ENCODE results near the gene ZKSCAN3. TPM values are rescaled to one million over a fixed set of nuclear protein-coding genes. Genes with fewer than 3 reads are reported as not detected.

The ZKSCAN3 gene
- total RNA-seq, 5 donors from 2014 or later (not counting 1 experiment from before 2014, with no cell fraction given), result 4.0 to 11.9 (median 10.5) TPM

DNA sequence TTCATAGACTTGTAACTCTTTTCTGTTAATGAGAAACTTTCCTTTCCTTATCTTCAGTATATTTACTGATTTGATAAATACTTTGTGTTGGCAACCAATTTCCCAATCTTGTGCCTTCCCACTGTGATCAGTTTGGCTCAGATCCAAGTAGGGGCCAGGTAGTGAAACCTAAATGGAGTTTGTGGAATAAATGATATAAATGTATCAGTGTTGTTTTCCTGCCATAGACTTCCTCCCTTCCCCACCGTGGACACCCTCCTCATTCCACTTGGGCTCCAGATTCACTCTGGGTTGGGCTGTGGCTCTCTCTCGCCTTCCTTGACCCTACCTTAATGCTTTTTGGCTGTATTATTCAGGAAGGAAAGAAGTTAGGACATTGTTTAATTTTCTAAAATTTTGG, 1.3 kb downstream of the ZKSCAN3 start:
- WGBS (ENCODE audit: insufficient coverage), result no CpG with 5 or more reads among the region's 2 CpGs
- no peaks in the 10 kb centered on the region for H3K36me3 Mint-ChIP-seq
- POLR2A ChIA-PET, result interaction anchor here in 1 of 2 donors (0.6 kb wide), 2 partner anchors 16 to 214 kb away, joined by 3 to 4 read pairs; no protein-coding TSS in a partner anchor
- H3K27me3 Mint-ChIP-seq, result peaks cover 4 to 8% of the 10 kb centered on the region in 2 donors
- Histone ChIP-seq H3K27me3 (replicated peaks in 1 of 2; ENCODE audit: control insufficient read depth in 2 of 2, extremely low read depth in 1 of 2, insufficient read depth in 2 of 2, low read length in 1 of 2) (no peaks in the 10 kb centered on the region), H3K36me3 (ENCODE audit: control insufficient read depth in 2 of 2, extremely low read depth in 1 of 2, insufficient read depth in 1 of 2, low read length in 1 of 2) (peaks cover 0 to 4% of the 10 kb centered on the region in 2 donors), H3K27ac (ENCODE audit: low read length) (no peak overlapping the region), H3K4me3 (ENCODE audit: control insufficient read depth in 1 of 2, extremely low read depth in 1 of 2, low read length in 1 of 2) (no peak overlapping the region), H3K4me1 (ENCODE audit: control insufficient read depth in 1 of 2, extremely low read depth in 1 of 2, insufficient read depth in 2 of 2, low read length in 2 of 2) (peaks cover 18 to 25% of the 10 kb centered on the region in 2 experiments), H3K9me3 (no peaks in the 10 kb centered on the region)
- H3K4me3 Mint-ChIP-seq, result peak overlapping the region; percentile 91 to 98 (median 96)
- ATAC-seq (replicated peaks in 1 of 4) (no peak), DNase-seq (no peak)
- no peak overlapping the region for H3K27ac Mint-ChIP-seq
- H3K9me3 Mint-ChIP-seq, result no peaks in the 10 kb centered on the region
- peaks cover 43 to 48% (median 46%) of the 10 kb centered on the region in 3 donors for H3K4me1 Mint-ChIP-seq
- CTCF ChIA-PET, result interaction anchor here in 1 of 2 donors (1.1 kb wide), 1 partner anchor 84 kb away, joined by 5 read pairs; the partner anchor contains the start of gene ZSCAN26

DNA sequence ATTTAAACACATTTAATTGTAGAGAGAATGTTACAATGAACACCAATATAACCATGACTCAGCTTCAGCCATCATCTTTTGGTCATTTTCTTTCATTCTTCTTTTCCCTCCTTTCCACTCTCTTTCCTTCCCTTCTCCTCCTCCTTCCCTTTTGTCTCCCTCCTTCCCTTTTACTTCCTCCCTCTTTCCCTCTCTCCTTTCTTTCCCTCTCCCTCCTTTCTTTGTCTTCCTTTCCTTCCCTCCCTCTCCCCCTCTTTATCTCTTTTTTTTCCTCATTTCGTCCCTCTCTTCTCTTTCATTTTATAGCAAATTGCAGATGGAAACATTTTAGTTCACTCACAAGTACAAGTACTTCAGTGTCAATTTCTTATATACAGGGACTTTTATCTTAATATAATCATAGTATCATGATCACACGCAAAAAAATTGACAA, 1.8 kb downstream of the ZKSCAN3 start:
- ChIA-PET POLR2A (no interaction called here), CTCF (interaction anchor here (0.9 to 1.1 kb wide), 3 partner anchors 10 to 85 kb away, joined by 4 to 5 read pairs (median 4); partner anchors contain the start of gene ZSCAN26 (in 1 of the 2))
- no peaks in the 10 kb centered on the region for H3K9me3 ChIP-seq
- no peaks in the 10 kb centered on the region for H3K27me3 ChIP-seq (replicated peaks in 1 of 2; ENCODE audit: control insufficient read depth in 2 of 2, extremely low read depth in 1 of 2, insufficient read depth in 2 of 2, low read length in 1 of 2)
- Mint-ChIP-seq H3K4me3 (peak overlapping the region in 2 of 3 donors; percentile 91 to 98), H3K27me3 (peaks cover 4 to 8% of the 10 kb centered on the region in 2 donors), H3K4me1 (peaks cover 47 to 52% (median 49%) of the 10 kb centered on the region in 3 donors), H3K9me3 (no peaks in the 10 kb centered on the region), H3K36me3 (no peaks in the 10 kb centered on the region), H3K27ac (no peak overlapping the region)
- no peak overlapping the region for H3K4me3 ChIP-seq (ENCODE audit: control insufficient read depth in 1 of 2, extremely low read depth in 1 of 2, low read length in 1 of 2)
- ATAC-seq (replicated peaks in 1 of 4), result no peak
- H3K4me1 ChIP-seq (ENCODE audit: control insufficient read depth in 1 of 2, extremely low read depth in 1 of 2, insufficient read depth in 2 of 2, low read length in 2 of 2), result peaks cover 18 to 30% of the 10 kb centered on the region in 2 experiments
- WGBS (ENCODE audit: insufficient coverage), result no CpG with 5 or more reads among the region's 2 CpGs
- H3K36me3 ChIP-seq (ENCODE audit: control insufficient read depth in 2 of 2, extremely low read depth in 1 of 2, insufficient read depth in 1 of 2, low read length in 1 of 2), result peaks cover 0 to 4% of the 10 kb centered on the region in 2 donors
- no peak overlapping the region for H3K27ac ChIP-seq (ENCODE audit: low read length)
- DNase-seq, result no peak

DNA sequence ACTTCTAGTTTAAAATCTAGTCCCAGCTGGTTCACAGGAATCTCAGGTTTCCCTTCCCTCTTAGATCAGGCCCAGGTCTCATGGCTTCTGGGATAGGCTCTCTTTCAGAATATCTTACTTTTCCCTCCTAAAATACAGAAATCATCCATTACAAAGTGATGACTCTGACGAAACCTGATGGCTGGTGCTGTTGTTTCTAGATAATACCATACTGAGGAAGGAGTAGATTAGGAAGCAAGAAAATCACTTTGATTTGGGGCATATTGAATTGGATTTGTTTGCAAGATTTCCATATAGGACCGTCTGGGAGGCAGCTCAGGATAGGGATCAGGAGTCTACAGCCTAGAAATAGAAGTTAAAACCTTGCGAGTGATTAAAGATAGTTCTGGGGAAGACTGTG, 3.6 kb downstream of the ZKSCAN3 start:
- H3K27ac ChIP-seq (ENCODE audit: low read length), result no peak overlapping the region
- WGBS (ENCODE audit: insufficient coverage), result no CpG with 5 or more reads among the region's 3 CpGs
- POLR2A ChIA-PET, result no interaction called here

DNA sequence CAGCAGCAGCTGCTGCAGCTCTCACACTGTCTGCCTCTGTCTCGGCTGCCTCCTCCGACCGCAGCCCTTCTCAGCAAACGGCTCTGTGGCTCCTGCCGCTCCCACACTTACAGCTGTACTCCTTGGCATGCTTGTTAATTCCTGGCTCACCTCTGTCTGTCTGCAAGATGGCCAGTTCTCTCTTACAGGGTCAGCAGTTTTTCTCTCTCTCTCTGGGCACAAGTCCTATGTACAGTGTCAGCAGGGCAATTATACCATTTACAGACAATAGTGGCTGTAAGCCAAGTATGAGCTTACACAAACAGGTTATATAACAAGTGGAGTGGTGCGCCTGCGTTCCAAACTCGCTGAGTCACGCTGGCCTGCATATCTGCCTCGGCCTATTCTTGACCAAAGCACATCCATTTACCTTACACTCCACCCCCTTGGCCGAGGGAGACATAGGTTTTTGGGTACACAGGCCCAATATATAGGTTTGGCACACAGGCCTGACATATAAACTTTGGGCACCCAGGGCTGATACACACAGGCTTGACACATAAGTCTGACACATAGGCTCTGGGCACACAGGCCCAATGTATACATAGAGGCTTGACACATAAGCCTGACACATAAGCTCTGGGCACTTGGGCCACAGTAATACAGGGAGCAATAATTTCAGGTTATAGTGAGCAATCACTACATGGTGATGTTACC, 4.4 kb downstream of the ZKSCAN3 start:
- Histone ChIP-seq H3K27ac (ENCODE audit: low read length) (no peak overlapping the region), H3K9me3 (no peaks in the 10 kb centered on the region), H3K27me3 (replicated peaks in 1 of 2; ENCODE audit: control insufficient read depth in 2 of 2, extremely low read depth in 1 of 2, insufficient read depth in 2 of 2, low read length in 1 of 2) (no peaks in the 10 kb centered on the region), H3K4me3 (ENCODE audit: control insufficient read depth in 1 of 2, extremely low read depth in 1 of 2, low read length in 1 of 2) (no peak overlapping the region), H3K4me1 (ENCODE audit: control insufficient read depth in 1 of 2, extremely low read depth in 1 of 2, insufficient read depth in 2 of 2, low read length in 2 of 2) (peaks cover 18 to 32% of the 10 kb centered on the region in 2 experiments), H3K36me3 (ENCODE audit: control insufficient read depth in 2 of 2, extremely low read depth in 1 of 2, insufficient read depth in 1 of 2, low read length in 1 of 2) (peaks cover 0 to 4% of the 10 kb centered on the region in 2 donors)
- WGBS (ENCODE audit: insufficient coverage), result 96% methylated on average over 9 of the region's 11 CpGs
- ChIA-PET POLR2A (interaction anchor here in 1 of 2 donors (0.6 kb wide), 1 partner anchor 108 kb away, joined by 3 read pairs; no protein-coding TSS in a partner anchor), CTCF (interaction anchor here in 1 of 2 donors (0.6 to 2.4 kb wide), 5 partner anchors 9 to 355 kb away, joined by 3 to 12 read pairs (median 3); partner anchors contain the start of genes PGBD1 and ZSCAN26)
- no peak for ATAC-seq (replicated peaks in 1 of 4)
- Mint-ChIP-seq H3K4me3 (no peak overlapping the region), H3K4me1 (peaks cover 49 to 55% (median 53%) of the 10 kb centered on the region in 3 donors), H3K27ac (no peak overlapping the region), H3K36me3 (peaks cover under 1% of the 10 kb centered on the region), H3K9me3 (no peaks in the 10 kb centered on the region), H3K27me3 (no peaks in the 10 kb centered on the region)
- no peak for DNase-seq

More for the DNA sequence above, 3.6 kb downstream of the ZKSCAN3 start:
- peaks cover 0 to 4% of the 10 kb centered on the region in 2 donors for H3K36me3 ChIP-seq (ENCODE audit: control insufficient read depth in 2 of 2, extremely low read depth in 1 of 2, insufficient read depth in 1 of 2, low read length in 1 of 2)
- CTCF ChIA-PET, result interaction anchor here (0.7 to 1.0 kb wide), 2 partner anchors 156 to 230 kb away, joined by 3 read pairs; no protein-coding TSS in a partner anchor
- Mint-ChIP-seq H3K9me3 (no peaks in the 10 kb centered on the region), H3K27ac (no peak overlapping the region), H3K4me3 (no peak overlapping the region), H3K36me3 (no peaks in the 10 kb centered on the region), H3K4me1 (peaks cover 49 to 55% (median 53%) of the 10 kb centered on the region in 3 donors), H3K27me3 (no peaks in the 10 kb centered on the region)
- ATAC-seq (replicated peaks in 1 of 4) (no peak), DNase-seq (no peak)
- H3K9me3 ChIP-seq, result no peaks in the 10 kb centered on the region
- H3K4me3 ChIP-seq (ENCODE audit: control insufficient read depth in 1 of 2, extremely low read depth in 1 of 2, low read length in 1 of 2), result no peak overlapping the region
- peaks cover 18 to 32% of the 10 kb centered on the region in 2 experiments for H3K4me1 ChIP-seq (ENCODE audit: control insufficient read depth in 1 of 2, extremely low read depth in 1 of 2, insufficient read depth in 2 of 2, low read length in 2 of 2)
- no peaks in the 10 kb centered on the region for H3K27me3 ChIP-seq (replicated peaks in 1 of 2; ENCODE audit: control insufficient read depth in 2 of 2, extremely low read depth in 1 of 2, insufficient read depth in 2 of 2, low read length in 1 of 2)

DNA sequence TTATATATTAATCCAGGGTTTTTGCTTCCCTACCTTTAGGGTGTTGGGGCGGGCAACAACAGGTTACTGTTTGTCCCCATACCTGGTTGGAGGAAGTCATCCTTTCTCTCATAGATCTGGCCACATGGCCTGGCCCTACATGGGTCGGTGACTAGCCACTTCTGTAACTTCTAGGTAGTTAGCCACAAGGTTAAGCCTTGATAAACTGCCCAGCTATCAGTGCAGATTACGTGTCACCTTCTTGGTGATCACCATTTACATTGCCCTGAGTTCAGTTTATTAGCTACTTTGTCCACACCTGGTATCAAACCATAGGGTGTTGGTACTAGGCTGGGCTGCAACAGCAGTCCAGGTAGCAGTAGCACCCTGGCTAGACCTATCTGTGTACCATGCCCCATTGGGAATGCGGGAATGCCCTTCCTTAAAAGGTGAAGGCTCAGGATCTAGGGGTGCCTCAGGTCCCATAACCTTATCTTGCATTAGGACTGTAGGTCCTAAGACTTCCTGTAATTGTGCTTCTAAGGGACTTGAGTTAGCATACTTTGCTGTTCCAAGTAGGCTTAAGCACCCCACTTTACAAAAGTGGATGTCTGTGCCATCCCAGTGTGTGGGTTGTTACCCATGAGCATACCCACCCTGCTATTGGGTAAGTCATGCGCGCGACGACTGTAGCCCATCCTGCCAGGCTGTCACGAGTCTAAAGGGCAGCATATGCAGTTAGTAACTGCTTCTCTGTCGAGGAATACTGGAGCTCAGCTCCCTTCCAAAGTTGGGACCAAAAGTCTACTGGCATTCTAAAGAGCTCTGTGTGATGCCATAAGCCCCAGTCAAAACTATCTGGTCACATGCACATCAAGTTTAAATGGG, 5.2 kb downstream of the ZKSCAN3 start:
- WGBS (ENCODE audit: insufficient coverage), result 97% methylated on average over 9 of the region's 10 CpGs
- H3K36me3 Mint-ChIP-seq, result peaks cover 5% of the 10 kb centered on the region
- no peaks in the 10 kb centered on the region for H3K9me3 Mint-ChIP-seq
- POLR2A ChIA-PET, result no interaction called here
- peaks cover 2 to 4% of the 10 kb centered on the region in 2 donors for H3K36me3 ChIP-seq (ENCODE audit: control insufficient read depth in 2 of 2, extremely low read depth in 1 of 2, insufficient read depth in 1 of 2, low read length in 1 of 2)
- peaks cover 14 to 31% of the 10 kb centered on the region in 2 experiments for H3K4me1 ChIP-seq (ENCODE audit: control insufficient read depth in 1 of 2, extremely low read depth in 1 of 2, insufficient read depth in 2 of 2, low read length in 2 of 2)
- no peaks in the 10 kb centered on the region for H3K27me3 ChIP-seq (replicated peaks in 1 of 2; ENCODE audit: control insufficient read depth in 2 of 2, extremely low read depth in 1 of 2, insufficient read depth in 2 of 2, low read length in 1 of 2)
- ATAC-seq (replicated peaks in 1 of 4) (no peak), DNase-seq (no peak)
- no peak overlapping the region for H3K27ac ChIP-seq (ENCODE audit: low read length)
- H3K4me1 Mint-ChIP-seq, result peaks cover 43 to 48% (median 47%) of the 10 kb centered on the region in 3 donors
- H3K4me3 ChIP-seq (ENCODE audit: control insufficient read depth in 1 of 2, extremely low read depth in 1 of 2, low read length in 1 of 2), result no peak overlapping the region
- H3K9me3 ChIP-seq, result no peaks in the 10 kb centered on the region
- H3K27me3 Mint-ChIP-seq, result no peaks in the 10 kb centered on the region
- H3K27ac Mint-ChIP-seq, result peak overlapping the region in 1 of 2 donors; percentile 28
- CTCF ChIA-PET, result interaction anchor here in 1 of 2 donors (0.6 to 2.4 kb wide), 10 partner anchors 8 to 1195 kb away, joined by 3 to 19 read pairs (median 6); partner anchors contain the start of genes PGBD1, ZKSCAN4, ZKSCAN8 and ZSCAN16
- H3K4me3 Mint-ChIP-seq, result peak overlapping the region in 2 of 3 donors; percentile 85 to 91

Data from T-cell (primary cell).